K562 (cell line): ENCODE measurements around the gene IKZF3.

Source experiments
- ASH1L ChIP-seq: fragments of 450-650 bp; IDR thresholded peaks from 2 replicates; pipeline ENCODE4 v1.6.1; 2018; ENCODE audit warnings: borderline replicate concordance, mild to moderate bottlenecking, low read depth; ENCODE audit not compliant: partially characterized antibody
- ERF ChIP-seq: fragments of 450-650 bp; formaldehyde crosslinking; IDR thresholded peaks from 2 replicates; pipeline ENCODE4 v1.4.0; 2020; ENCODE audit warnings: mild to moderate bottlenecking, mixed read lengths
- PYGO2 ChIP-seq: fragments of 450-650 bp; IDR thresholded peaks from 2 replicates; pipeline ENCODE4 v1.6.1; 2016; ENCODE audit warnings: mild to moderate bottlenecking, missing genetic modification characterization, moderate library complexity, missing compliant biosample characterization
- ZC3H4 ChIP-seq: sonication (generic); formaldehyde crosslinking; IDR thresholded peaks from 2 replicates; pipeline ENCODE4 v1.9.0; 2021; ENCODE audit warnings: missing genetic modification reagents, borderline replicate concordance
- ZNF274 ChIP-seq: IDR thresholded peaks from 2 replicates; pipeline ENCODE4 v1.6.1; 2011; ENCODE audit warnings: low read depth, mild to moderate bottlenecking, low read length, moderate library complexity, borderline replicate concordance

DNA sequence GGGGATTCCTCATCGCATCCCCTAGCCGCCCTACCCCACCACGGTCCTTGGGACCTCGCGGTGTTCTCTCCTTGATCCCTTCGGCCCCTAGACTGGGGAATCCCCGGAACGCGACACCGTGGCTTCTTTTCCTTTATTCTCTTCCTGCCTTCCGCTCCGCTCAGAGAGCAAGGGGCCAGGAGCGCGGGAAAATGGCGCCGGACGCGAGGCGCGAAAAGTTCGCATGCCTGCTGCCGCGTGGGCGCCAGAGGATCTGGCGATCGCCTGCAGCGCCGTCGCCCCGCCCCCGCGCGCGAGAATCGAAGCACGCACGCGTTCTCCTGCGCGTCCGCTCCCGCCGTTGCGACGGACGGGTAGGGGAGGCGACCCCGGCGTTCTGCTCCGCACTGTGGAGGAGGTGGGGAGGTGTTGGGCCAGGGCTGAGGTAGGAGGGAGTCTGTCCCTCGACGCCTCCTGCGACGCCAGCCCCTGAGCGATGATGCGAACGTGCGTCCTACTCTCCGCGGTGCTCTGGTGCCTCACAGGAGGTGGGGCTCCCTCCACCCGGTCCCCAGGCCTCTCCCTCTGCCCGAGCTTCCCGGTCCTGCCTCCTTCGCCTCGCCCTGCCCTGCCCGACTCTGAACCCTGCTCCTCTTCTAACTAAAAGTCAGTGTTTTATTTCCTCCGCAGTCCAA lies 3.9 kb upstream of the IKZF3 start, which contains the start of gene ZPBP2:
- TF ChIP-seq ZNF274 (no peak), ZC3H4 (CRISPR knock-in tag) (no peak), PYGO2 (tag) (no peak), ASH1L (no peak), ERF (CRISPR knock-in tag) (no peak)
